ENCODE measurements around the gene ARL8A.
"Not testable (repeated sequence)": the region's sequence is repeated elsewhere in the genome, so short reads cannot be mapped to it uniquely, and the experiment has no call there.

ARL8A gene

GRCh38 chr1:202170726-202171125 is 26.2 kb upstream of the ARL8A start:
- TF ChIP-seq CTCF (IDR thresholded peaks at IDR 0.05) (no peak), ZFX (IDR thresholded peaks at IDR 0.05; ENCODE audit: borderline replicate concordance) (no peak)
- H3K27ac ChIP-seq, result no peak overlapping the region

GRCh38 chr1:202168861-202169260 is 24.3 kb upstream of the ARL8A start:
- TF ChIP-seq ZFX (IDR thresholded peaks at IDR 0.05; ENCODE audit: borderline replicate concordance), result no peak
- TF ChIP-seq CTCF (IDR thresholded peaks at IDR 0.05), result no peak
- H3K27ac ChIP-seq, result no peak overlapping the region

- TF ChIP-seq ZFX (IDR thresholded peaks at IDR 0.05; ENCODE audit: borderline replicate concordance), result no peak
- no peak for TF ChIP-seq CTCF (IDR thresholded peaks at IDR 0.05)
- H3K27ac ChIP-seq, result no peak overlapping the region
These were observed 23.3 kb upstream of the ARL8A start for GRCh38 chr1:202167708-202168415.

GRCh38 chr1:202167054-202167453 is 22.5 kb upstream of the ARL8A start:
- H3K27ac ChIP-seq, result not testable (repeated sequence)

- no peak overlapping the region for H3K27ac ChIP-seq
- TF ChIP-seq ZFX (IDR thresholded peaks at IDR 0.05; ENCODE audit: borderline replicate concordance) (no peak), CTCF (IDR thresholded peaks at IDR 0.05) (no peak)
These were observed 21.7 kb upstream of the ARL8A start for GRCh38 chr1:202165942-202166843.

GRCh38 chr1:202165267-202165941 is 20.9 kb upstream of the ARL8A start:
- TF ChIP-seq CTCF (IDR thresholded peaks at IDR 0.05) (no peak), ZFX (IDR thresholded peaks at IDR 0.05; ENCODE audit: borderline replicate concordance) (no peak)
- no peak overlapping the region for H3K27ac ChIP-seq

- no peak for TF ChIP-seq CTCF (IDR thresholded peaks at IDR 0.05)
- no peak for TF ChIP-seq ZFX (IDR thresholded peaks at IDR 0.05; ENCODE audit: borderline replicate concordance)
- no peak overlapping the region for H3K27ac ChIP-seq
These were observed 19.9 kb upstream of the ARL8A start for GRCh38 chr1:202164271-202165037.

All from 22Rv1 (cell line).